ENCODE results near the gene EPB41L1.

- TF ChIP-seq TAF1 (IDR thresholded peaks at IDR 0.05; ENCODE audit: borderline replicate concordance, insufficient read depth, low read length) (no peak), SIN3A (IDR thresholded peaks at IDR 0.05; ENCODE audit: borderline replicate concordance, insufficient read depth, low read length) (no peak), FOXP2 (optimal IDR thresholded peaks at IDR 0.05; ENCODE audit: borderline replicate concordance, extremely low read depth, extremely low read length, insufficient read depth) (no peak)
Observed at GRCh38 chr20:36230019-36230418, 75.5 kb downstream of the EPB41L1 start.

All from PFSK-1 (cell line).